ENCODE measurements around the gene TNFAIP2. TPM values are rescaled to one million over a fixed set of nuclear protein-coding genes. Genes with fewer than 3 reads are reported as not detected.

The TNFAIP2 gene
- total RNA-seq, 2 experiments from 2014 or later, result 0.20 to 0.50 TPM

- no peak for DNase-seq
- no peaks in the 10 kb centered on the region for H3K27me3 Mint-ChIP-seq
- no peaks in the 10 kb centered on the region for H3K4me1 Mint-ChIP-seq
- H3K36me3 Mint-ChIP-seq (ENCODE audit: low read depth), result no peaks in the 10 kb centered on the region
- CTCF ChIA-PET, result no interaction called here
- POLR2A ChIA-PET, result no interaction called here
- no peaks in the 10 kb centered on the region for H3K9me3 Mint-ChIP-seq
- H3K4me3 Mint-ChIP-seq, result no peak overlapping the region
- H3K27ac Mint-ChIP-seq, result no peak overlapping the region
Observed at GRCh38 chr14:103133210-103134140, 10.2 kb downstream of the TNFAIP2 start.

GRCh38 chr14:103134405-103134804, 11.1 kb downstream of the TNFAIP2 start:
- H3K27me3 Mint-ChIP-seq, result no peaks in the 10 kb centered on the region
- H3K36me3 Mint-ChIP-seq (ENCODE audit: low read depth), result no peaks in the 10 kb centered on the region
- no peak for DNase-seq
- H3K27ac Mint-ChIP-seq, result no peak overlapping the region
- ChIA-PET CTCF (no interaction called here), POLR2A (no interaction called here)
- no peaks in the 10 kb centered on the region for H3K4me1 Mint-ChIP-seq
- H3K9me3 Mint-ChIP-seq, result no peaks in the 10 kb centered on the region
- no peak overlapping the region for H3K4me3 Mint-ChIP-seq

- CTCF ChIA-PET, result no interaction called here
- H3K4me1 Mint-ChIP-seq, result no peaks in the 10 kb centered on the region
- no peak overlapping the region for H3K4me3 Mint-ChIP-seq
- no peaks in the 10 kb centered on the region for H3K9me3 Mint-ChIP-seq
- no peaks in the 10 kb centered on the region for H3K36me3 Mint-ChIP-seq (ENCODE audit: low read depth)
- POLR2A ChIA-PET, result no interaction called here
- no peak overlapping the region for H3K27ac Mint-ChIP-seq
- DNase-seq, result no peak
- no peaks in the 10 kb centered on the region for H3K27me3 Mint-ChIP-seq
Observed at GRCh38 chr14:103134919-103135318, 11.7 kb downstream of the TNFAIP2 start.

GRCh38 chr14:103135333-103136260, 12.3 kb downstream of the TNFAIP2 start:
- CTCF ChIA-PET, result no interaction called here
- H3K27me3 Mint-ChIP-seq, result peaks cover 4% of the 10 kb centered on the region
- H3K4me1 Mint-ChIP-seq, result peaks cover 3% of the 10 kb centered on the region
- POLR2A ChIA-PET, result no interaction called here
- no peak overlapping the region for H3K4me3 Mint-ChIP-seq
- no peaks in the 10 kb centered on the region for H3K36me3 Mint-ChIP-seq (ENCODE audit: low read depth)
- no peaks in the 10 kb centered on the region for H3K9me3 Mint-ChIP-seq
- no peak for DNase-seq
- no peak overlapping the region for H3K27ac Mint-ChIP-seq

- no peak for DNase-seq
- Mint-ChIP-seq H3K27me3 (peaks cover 11% of the 10 kb centered on the region), H3K9me3 (no peaks in the 10 kb centered on the region), H3K27ac (no peak overlapping the region), H3K36me3 (ENCODE audit: low read depth) (no peaks in the 10 kb centered on the region), H3K4me3 (no peak overlapping the region), H3K4me1 (peaks cover 3% of the 10 kb centered on the region)
- ChIA-PET POLR2A (no interaction called here), CTCF (interaction anchor here (0.5 kb wide), 1 partner anchor 58 kb away, joined by 4 read pairs; no protein-coding TSS in a partner anchor)
Observed at GRCh38 chr14:103136388-103137271, 13.4 kb downstream of the TNFAIP2 start.

GRCh38 chr14:103137689-103138300, 14.5 kb downstream of the TNFAIP2 start:
- POLR2A ChIA-PET, result no interaction called here
- no peak overlapping the region for H3K4me3 Mint-ChIP-seq
- DNase-seq, result no peak
- peaks cover 3% of the 10 kb centered on the region for H3K4me1 Mint-ChIP-seq
- H3K9me3 Mint-ChIP-seq, result no peaks in the 10 kb centered on the region
- CTCF ChIA-PET, result interaction anchor here (0.6 kb wide), 1 partner anchor 203 kb away, joined by 3 read pairs; no protein-coding TSS in a partner anchor
- H3K36me3 Mint-ChIP-seq (ENCODE audit: low read depth), result no peaks in the 10 kb centered on the region
- H3K27me3 Mint-ChIP-seq, result peaks cover 13% of the 10 kb centered on the region
- no peak overlapping the region for H3K27ac Mint-ChIP-seq

GRCh38 chr14:103138301-103139131, 15.3 kb downstream of the TNFAIP2 start:
- no peak overlapping the region for H3K4me3 Mint-ChIP-seq
- no peak overlapping the region for H3K27ac Mint-ChIP-seq
- no peaks in the 10 kb centered on the region for H3K9me3 Mint-ChIP-seq
- POLR2A ChIA-PET, result no interaction called here
- no peak for DNase-seq
- CTCF ChIA-PET, result no interaction called here
- no peaks in the 10 kb centered on the region for H3K36me3 Mint-ChIP-seq (ENCODE audit: low read depth)
- peaks cover 20% of the 10 kb centered on the region for H3K27me3 Mint-ChIP-seq
- peaks cover 3% of the 10 kb centered on the region for H3K4me1 Mint-ChIP-seq

- Mint-ChIP-seq H3K36me3 (ENCODE audit: low read depth) (no peaks in the 10 kb centered on the region), H3K4me1 (peaks cover 3% of the 10 kb centered on the region), H3K9me3 (no peaks in the 10 kb centered on the region), H3K27me3 (peaks cover 23% of the 10 kb centered on the region), H3K4me3 (no peak overlapping the region), H3K27ac (no peak overlapping the region)
- POLR2A ChIA-PET, result no interaction called here
- CTCF ChIA-PET, result interaction anchor here (1.3 kb wide), 1 partner anchor 34 kb away, joined by 8 read pairs; no protein-coding TSS in a partner anchor
- no peak for DNase-seq
Observed at GRCh38 chr14:103139132-103140025, 16.1 kb downstream of the TNFAIP2 start.

- Mint-ChIP-seq H3K27ac (no peak overlapping the region), H3K9me3 (no peaks in the 10 kb centered on the region), H3K27me3 (peaks cover 24% of the 10 kb centered on the region), H3K36me3 (ENCODE audit: low read depth) (no peaks in the 10 kb centered on the region), H3K4me3 (no peak overlapping the region), H3K4me1 (peaks cover 3% of the 10 kb centered on the region)
- DNase-seq, result no peak
- POLR2A ChIA-PET, result no interaction called here
- CTCF ChIA-PET, result interaction anchor here (0.8 to 2.6 kb wide), 3 partner anchors 36 to 46 kb away, joined by 3 to 8 read pairs (median 6); no protein-coding TSS in a partner anchor
Observed at GRCh38 chr14:103140316-103141109, 17.3 kb downstream of the TNFAIP2 start.

GRCh38 chr14:103141117-103141796, 18.0 kb downstream of the TNFAIP2 start:
- Mint-ChIP-seq H3K27me3 (peaks cover 27% of the 10 kb centered on the region), H3K4me1 (peaks cover 3% of the 10 kb centered on the region), H3K27ac (no peak overlapping the region), H3K9me3 (no peaks in the 10 kb centered on the region), H3K4me3 (no peak overlapping the region), H3K36me3 (ENCODE audit: low read depth) (no peaks in the 10 kb centered on the region)
- DNase-seq, result peak; percentile 27
- CTCF ChIA-PET, result interaction anchor here (0.8 to 2.6 kb wide), 4 partner anchors 36 to 45 kb away, joined by 3 to 9 read pairs (median 7); no protein-coding TSS in a partner anchor
- POLR2A ChIA-PET, result no interaction called here
